GM19239 (cell line): ENCODE measurements around the gene PIM2.

Experiments
- DNase-seq: peaks from one replicate; pipeline ENCODE4 v3.0.0; 2011; ENCODE audit warnings: low spot score; ENCODE audit not compliant: insufficient read length
- FAIRE-seq: peaks from 2 replicates; lab custom pipeline; 2011; peaks lifted over from hg19 to GRCh38; lab: Jason Lieb, UNC

PIM2 gene

GRCh38 chrX:48909703-48910294 lies 9.0 kb downstream of the PIM2 start:
- FAIRE-seq (no peak), DNase-seq (no peak)

GRCh38 chrX:48908600-48908999 lies 10.2 kb downstream of the PIM2 start:
- FAIRE-seq (no peak), DNase-seq (no peak)

- DNase-seq: no peak
- no peak for FAIRE-seq
These were observed 13.6 kb downstream of the PIM2 start for GRCh38 chrX:48905090-48905790.

GRCh38 chrX:48904626-48905025 lies 14.2 kb downstream of the PIM2 start:
- DNase-seq: no peak
- no peak for FAIRE-seq

GRCh38 chrX:48904180-48904579 lies 14.6 kb downstream of the PIM2 start:
- DNase-seq (no peak), FAIRE-seq (no peak)

- FAIRE-seq: no peak
- no peak for DNase-seq
These were observed 15.5 kb downstream of the PIM2 start for GRCh38 chrX:48903290-48903689.

- FAIRE-seq (no peak), DNase-seq (no peak)
These were observed 16.0 kb downstream of the PIM2 start for GRCh38 chrX:48902776-48903175.

- no peak for DNase-seq
- no peak for FAIRE-seq
These were observed 16.7 kb downstream of the PIM2 start for GRCh38 chrX:48902135-48902534.

- DNase-seq (no peak), FAIRE-seq (no peak)
These were observed 17.8 kb downstream of the PIM2 start for GRCh38 chrX:48901069-48901468.

- FAIRE-seq (no peak), DNase-seq (no peak)
These were observed 19.8 kb downstream of the PIM2 start for GRCh38 chrX:48899078-48899410.

- peak; percentile 99 for FAIRE-seq
- DNase-seq: peak; percentile 63
These were observed 21.1 kb downstream of the PIM2 start, which contains the start of the genes PQBP1 and TIMM17B for GRCh38 chrX:48897625-48898306. Gene PQBP1 (plus strand): TSS chrX:48897930. CDS start chrX:48898510, 580 bp downstream. Gene TIMM17B (minus strand): TSS chrX:48897768. CDS start chrX:48897749, 19 bp downstream.

- FAIRE-seq (no peak), DNase-seq (no peak)
These were observed 21.6 kb downstream of the PIM2 start for GRCh38 chrX:48897157-48897624.

GRCh38 chrX:48896611-48897011 lies 22.2 kb downstream of the PIM2 start:
- no peak for DNase-seq
- FAIRE-seq: peak; percentile 44

- no peak for DNase-seq
- FAIRE-seq: no peak
These were observed 23.9 kb downstream of the PIM2 start for GRCh38 chrX:48894891-48895290.

- DNase-seq: no peak
- no peak for FAIRE-seq
These were observed 25.1 kb downstream of the PIM2 start for GRCh38 chrX:48893556-48894348.

- no peak for DNase-seq
- FAIRE-seq: no peak
These were observed 25.9 kb downstream of the PIM2 start for GRCh38 chrX:48892896-48893295.

- FAIRE-seq (peak; percentile 91), DNase-seq (no peak)
These were observed 27.2 kb downstream of the PIM2 start for GRCh38 chrX:48891402-48892288.

- DNase-seq (no peak), FAIRE-seq (peak; percentile 21)
These were observed 27.9 kb downstream of the PIM2 start for GRCh38 chrX:48890934-48891401.

GRCh38 chrX:48890296-48890925 lies 28.4 kb downstream of the PIM2 start:
- no peak for DNase-seq
- FAIRE-seq: peak; percentile 83
